Mucosa of rectum (tissue), 2 donors: ENCODE data around the gene PDE4D.

Experiments
- H3K27ac ChIP-seq, 2 donors: one replicate each; pipeline ENCODE4 v1.7.0; 2013; ENCODE audit warnings: inconsistent platforms in 2 of 2, low read depth in 2 of 2, low read length in 2 of 2
- H3K27me3 ChIP-seq, 2 donors: one replicate each; pipeline ENCODE4 v1.7.0; 2013; ENCODE audit warnings: low read length in 2 of 2; ENCODE audit not compliant: control insufficient read depth in 2 of 2, insufficient read depth in 2 of 2
- H3K36me3 ChIP-seq, 2 donors: one replicate each; pipeline ENCODE4 v1.7.0; 2013; ENCODE audit warnings: low read length in 2 of 2; ENCODE audit not compliant: control insufficient read depth in 2 of 2, insufficient read depth in 2 of 2
- H3K4me1 ChIP-seq, 2 donors: one replicate each; pipeline ENCODE4 v1.7.0; 2013; ENCODE audit warnings: low read length in 2 of 2, mild to moderate bottlenecking in 1 of 2; ENCODE audit not compliant: control insufficient read depth in 2 of 2, insufficient read depth in 2 of 2
- H3K4me3 ChIP-seq, 2 donors: one replicate each; pipeline ENCODE4 v1.7.0; 2013; ENCODE audit warnings: low read length in 2 of 2
- H3K9ac ChIP-seq, 2 donors: one replicate each; pipeline ENCODE4 v1.7.0; 2013; ENCODE audit warnings: low read length in 2 of 2, low read depth in 1 of 2, mild to moderate bottlenecking in 1 of 2
- H3K9me3 ChIP-seq, 2 donors: one replicate each; pipeline ENCODE4 v1.7.0; 2013; ENCODE audit warnings: low read length in 2 of 2; ENCODE audit not compliant: control insufficient read depth in 2 of 2
- donor health status: healthy.
- donor health status: Normal muscosa, but diverticular disease.

Gene PDE4D

DNA sequence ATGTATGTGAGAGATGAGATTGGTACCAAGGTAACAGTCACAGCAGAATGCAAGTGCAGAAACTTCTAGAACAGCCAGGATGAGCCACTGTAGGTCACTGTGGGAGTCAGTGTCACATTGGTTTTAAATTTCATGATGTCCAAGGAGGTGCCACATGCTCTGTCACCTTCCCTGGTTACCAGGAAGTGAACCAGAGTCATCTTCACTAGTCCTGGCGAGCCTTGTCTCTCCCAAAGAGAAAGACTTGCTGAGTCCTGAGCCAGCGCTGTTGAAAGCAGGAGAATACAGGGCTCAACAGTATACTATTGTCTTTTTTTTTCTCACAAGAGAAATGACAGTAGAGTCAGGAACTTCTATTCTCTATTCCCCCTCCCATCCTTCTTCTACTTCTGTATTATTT is 695.2 kb downstream of the PDE4D start:
- peaks cover 0 to 9% of the 10 kb centered on the region in 2 donors for H3K36me3 ChIP-seq
- H3K27ac ChIP-seq, result no peak overlapping the region
- no peaks in the 10 kb centered on the region for H3K27me3 ChIP-seq
- no peaks in the 10 kb centered on the region for H3K9me3 ChIP-seq
- no peaks in the 10 kb centered on the region for H3K4me1 ChIP-seq
- H3K9ac ChIP-seq, result no peak overlapping the region
- no peak overlapping the region for H3K4me3 ChIP-seq

DNA sequence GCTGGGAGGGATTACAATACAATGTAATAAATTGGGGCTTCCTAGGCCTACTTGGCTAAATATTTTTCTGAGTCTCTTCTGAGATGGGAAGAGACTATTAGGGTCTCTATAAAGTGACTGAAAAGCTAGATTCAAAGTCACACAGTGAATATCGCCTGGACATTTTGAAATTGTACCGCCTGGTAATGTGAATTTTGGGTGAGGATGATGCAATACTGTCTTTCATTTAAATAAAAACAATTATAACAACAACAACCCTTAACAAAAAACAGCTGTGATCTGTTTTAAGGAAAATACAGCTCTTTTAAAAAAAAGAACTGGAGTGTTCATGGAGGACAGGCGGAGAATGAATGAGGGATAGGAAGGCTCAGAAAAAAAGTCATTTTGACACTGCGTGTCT is 695.6 kb downstream of the PDE4D start:
- H3K36me3 ChIP-seq, result peaks cover 0 to 10% of the 10 kb centered on the region in 2 donors
- no peaks in the 10 kb centered on the region for H3K4me1 ChIP-seq
- H3K27ac ChIP-seq, result no peak overlapping the region

DNA sequence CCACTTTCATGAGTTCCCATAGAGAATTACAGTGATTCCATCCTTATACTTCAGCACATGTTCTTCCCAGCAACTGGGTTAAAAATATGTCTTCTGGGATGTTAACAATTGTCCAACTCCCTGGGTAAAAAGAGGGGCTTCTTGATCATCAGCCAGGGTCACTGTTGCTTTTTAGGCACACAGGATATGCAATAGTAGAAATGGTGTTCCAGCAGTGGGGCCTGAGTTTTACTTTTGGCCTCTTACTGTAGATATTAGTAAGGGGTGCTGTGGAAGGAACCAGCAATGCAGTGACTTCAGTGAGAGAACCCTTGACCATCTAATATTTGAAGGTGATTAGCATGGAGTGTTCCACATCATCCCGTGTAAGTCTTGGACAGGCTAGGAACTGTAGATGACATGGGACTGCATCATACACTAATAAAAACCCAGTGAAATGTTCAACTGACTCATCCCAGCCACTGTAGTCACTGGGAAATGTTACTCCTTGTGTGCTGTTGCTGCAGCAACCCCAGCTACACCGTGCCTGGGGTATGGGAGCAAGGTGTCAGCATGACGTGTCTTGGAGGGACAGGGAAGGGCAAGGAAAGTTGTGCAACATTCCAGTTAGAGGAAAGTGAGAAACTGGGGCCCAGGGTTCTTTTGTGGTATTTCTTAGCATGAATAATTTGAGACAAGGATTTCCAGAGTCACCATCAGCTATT is 699.8 kb downstream of the PDE4D start:
- H3K27me3 ChIP-seq, result no peaks in the 10 kb centered on the region
- H3K4me3 ChIP-seq, result no peak overlapping the region
- H3K36me3 ChIP-seq, result peaks cover 0 to 11% of the 10 kb centered on the region in 2 donors
- H3K4me1 ChIP-seq, result no peaks in the 10 kb centered on the region
- H3K27ac ChIP-seq, result no peak overlapping the region
- H3K9ac ChIP-seq, result no peak overlapping the region
- no peaks in the 10 kb centered on the region for H3K9me3 ChIP-seq

More for the DNA sequence above, 695.6 kb downstream of the PDE4D start:
- H3K4me3 ChIP-seq, result no peak overlapping the region
- no peaks in the 10 kb centered on the region for H3K27me3 ChIP-seq
- no peak overlapping the region for H3K9ac ChIP-seq
- no peaks in the 10 kb centered on the region for H3K9me3 ChIP-seq

DNA sequence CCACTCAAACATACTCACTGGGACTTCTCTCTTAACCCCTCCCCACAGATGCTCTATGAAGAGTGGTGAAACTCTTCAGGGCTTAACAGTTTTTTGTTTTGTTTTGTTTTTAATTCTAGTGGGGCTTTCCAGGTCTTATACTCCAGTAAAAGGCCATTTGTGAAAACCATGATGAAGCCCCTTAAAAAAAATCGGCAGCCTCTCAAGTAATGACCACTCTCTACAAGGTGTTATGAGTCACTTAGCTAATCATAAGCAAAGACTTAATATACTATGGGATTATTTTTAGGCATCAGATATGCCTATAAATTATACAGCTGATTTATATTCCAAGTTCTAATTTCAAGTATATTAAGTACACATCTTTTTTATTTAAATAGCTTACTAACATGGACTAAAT is 702.8 kb downstream of the PDE4D start:
- Histone ChIP-seq H3K27me3 (no peaks in the 10 kb centered on the region), H3K9me3 (no peaks in the 10 kb centered on the region), H3K4me3 (no peak overlapping the region), H3K36me3 (peaks cover 0 to 9% of the 10 kb centered on the region in 2 donors), H3K27ac (no peak overlapping the region), H3K9ac (no peak overlapping the region), H3K4me1 (no peaks in the 10 kb centered on the region)

DNA sequence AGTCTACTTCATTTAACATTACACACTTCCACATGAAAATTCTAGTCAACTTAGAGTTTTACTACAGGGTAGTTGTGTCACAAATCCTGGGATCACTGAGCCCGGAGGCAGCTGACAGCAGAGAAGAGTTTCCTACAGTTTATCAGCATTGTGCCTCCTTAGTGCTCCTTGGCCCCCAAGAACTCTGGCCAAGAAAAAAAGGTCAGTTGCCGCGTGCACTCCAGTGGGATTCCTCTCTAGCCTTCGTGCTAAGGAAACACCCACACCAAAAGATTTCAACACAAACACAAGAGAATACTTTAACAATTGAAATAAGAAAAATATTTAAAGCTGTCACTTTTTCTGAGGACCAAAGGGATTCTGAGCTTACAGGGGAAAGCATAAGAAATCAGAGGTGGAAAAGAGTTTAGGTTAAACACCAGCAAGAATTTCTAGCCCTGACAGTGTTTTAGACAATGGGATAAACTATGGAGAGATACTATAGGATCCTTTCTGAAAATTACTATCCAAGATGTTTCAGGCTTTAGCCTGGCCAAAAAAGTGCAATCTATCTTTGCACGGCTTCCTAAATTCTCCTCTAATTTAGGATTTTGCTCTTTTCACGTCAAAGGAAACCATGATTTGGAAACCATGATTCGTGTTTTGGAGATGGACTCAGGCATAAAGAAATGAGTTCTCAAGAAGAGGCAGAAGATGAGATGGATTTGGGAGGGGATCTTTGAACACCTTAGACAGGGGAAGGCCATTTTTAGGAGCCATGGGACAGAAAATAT is 703.9 kb downstream of the PDE4D start:
- Histone ChIP-seq H3K27me3 (no peaks in the 10 kb centered on the region), H3K4me1 (no peaks in the 10 kb centered on the region), H3K4me3 (no peak overlapping the region), H3K27ac (no peak overlapping the region), H3K9me3 (no peaks in the 10 kb centered on the region), H3K36me3 (peaks cover 0 to 9% of the 10 kb centered on the region in 2 donors), H3K9ac (no peak overlapping the region)

DNA sequence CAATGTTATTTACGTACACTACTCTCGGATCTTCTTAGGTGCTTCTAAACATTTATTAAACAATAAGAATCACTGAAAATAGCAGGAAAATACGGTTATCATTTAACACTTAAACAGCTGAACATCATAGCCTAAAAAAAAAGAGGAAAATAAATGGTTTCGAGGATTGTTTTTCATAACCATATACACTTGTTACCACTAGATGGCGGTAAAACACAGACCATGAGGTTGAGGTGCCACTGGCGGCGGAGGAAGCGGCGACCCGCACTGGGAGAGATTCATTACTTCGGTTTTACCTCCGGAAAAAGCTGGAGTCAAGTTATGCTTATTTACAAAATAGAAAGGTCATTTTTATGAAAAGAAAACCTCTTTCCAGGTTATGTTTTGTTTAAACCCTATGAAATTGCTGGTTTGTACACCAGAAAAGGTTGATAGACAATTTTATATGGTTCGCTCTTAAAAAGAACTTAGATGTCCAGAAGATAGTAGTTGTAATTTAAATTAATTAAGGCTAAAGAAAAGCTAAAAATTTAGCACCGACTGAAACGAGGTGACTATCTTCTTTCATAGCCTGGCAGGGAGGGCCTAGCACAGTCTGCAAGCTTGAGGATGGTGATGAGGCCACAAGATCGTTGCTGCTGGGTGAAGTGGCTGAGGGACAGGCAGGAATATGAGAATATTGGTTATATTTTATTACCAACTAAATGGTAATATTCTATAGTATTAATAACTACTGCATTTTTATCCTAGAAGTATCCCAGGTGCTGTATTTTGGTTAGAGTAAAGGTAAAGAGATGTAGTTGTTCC is 704.9 kb downstream of the PDE4D start:
- H3K36me3 ChIP-seq, result peaks cover 0 to 9% of the 10 kb centered on the region in 2 donors
- no peaks in the 10 kb centered on the region for H3K4me1 ChIP-seq
- peak overlapping the region in 1 of 2 donors; percentile 49 for H3K4me3 ChIP-seq
- no peak overlapping the region for H3K9ac ChIP-seq
- H3K9me3 ChIP-seq, result no peaks in the 10 kb centered on the region
- no peak overlapping the region for H3K27ac ChIP-seq
- H3K27me3 ChIP-seq, result no peaks in the 10 kb centered on the region

DNA sequence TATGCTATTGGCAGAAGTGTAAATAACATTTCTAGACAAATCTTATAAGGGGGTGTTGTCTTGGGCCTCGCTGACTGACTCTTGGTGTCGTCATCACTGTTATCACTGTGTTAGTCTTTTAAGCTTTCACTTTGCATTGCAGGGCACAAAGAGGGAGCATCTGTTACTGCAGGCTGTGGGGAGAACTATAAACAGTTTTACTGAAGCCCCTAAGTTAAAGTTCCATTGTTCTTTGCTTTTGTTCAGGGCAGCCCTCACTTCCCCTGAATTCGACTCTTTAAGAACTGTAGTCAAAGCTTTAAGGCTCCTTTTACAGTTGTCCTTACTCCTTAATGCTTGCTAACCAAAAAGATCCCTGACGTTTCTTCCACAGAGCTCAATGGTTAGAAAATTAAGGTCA is 705.7 kb downstream of the PDE4D start:
- Histone ChIP-seq H3K27me3 (no peaks in the 10 kb centered on the region), H3K36me3 (peaks cover 3 to 6% of the 10 kb centered on the region in 2 donors), H3K27ac (no peak overlapping the region), H3K9ac (no peak overlapping the region), H3K9me3 (no peaks in the 10 kb centered on the region), H3K4me1 (no peaks in the 10 kb centered on the region), H3K4me3 (peak overlapping the region in 1 of 2 donors; percentile 23)

DNA sequence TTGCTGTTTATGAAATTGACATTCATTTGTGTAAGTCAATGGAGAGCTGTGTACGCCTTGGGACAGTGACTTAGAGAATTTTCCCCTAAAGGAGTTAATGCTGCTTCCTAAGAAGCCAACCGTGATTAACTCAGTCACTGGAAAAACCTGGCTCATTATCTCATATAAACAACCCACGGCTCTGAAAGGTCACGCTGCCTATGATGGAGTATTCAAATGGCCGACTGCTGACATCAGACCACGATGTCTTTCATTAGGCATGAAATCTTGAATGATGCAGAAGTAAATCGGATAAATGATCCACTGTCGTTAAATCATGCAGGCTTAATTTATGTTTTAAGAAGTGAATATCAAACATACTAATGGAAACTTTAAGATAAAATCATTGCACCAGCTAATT is 706.9 kb downstream of the PDE4D start:
- Histone ChIP-seq H3K27me3 (no peaks in the 10 kb centered on the region), H3K4me3 (no peak overlapping the region), H3K36me3 (peaks cover 3 to 5% of the 10 kb centered on the region in 2 donors), H3K27ac (no peak overlapping the region), H3K4me1 (no peaks in the 10 kb centered on the region), H3K9me3 (no peaks in the 10 kb centered on the region), H3K9ac (no peak overlapping the region)

DNA sequence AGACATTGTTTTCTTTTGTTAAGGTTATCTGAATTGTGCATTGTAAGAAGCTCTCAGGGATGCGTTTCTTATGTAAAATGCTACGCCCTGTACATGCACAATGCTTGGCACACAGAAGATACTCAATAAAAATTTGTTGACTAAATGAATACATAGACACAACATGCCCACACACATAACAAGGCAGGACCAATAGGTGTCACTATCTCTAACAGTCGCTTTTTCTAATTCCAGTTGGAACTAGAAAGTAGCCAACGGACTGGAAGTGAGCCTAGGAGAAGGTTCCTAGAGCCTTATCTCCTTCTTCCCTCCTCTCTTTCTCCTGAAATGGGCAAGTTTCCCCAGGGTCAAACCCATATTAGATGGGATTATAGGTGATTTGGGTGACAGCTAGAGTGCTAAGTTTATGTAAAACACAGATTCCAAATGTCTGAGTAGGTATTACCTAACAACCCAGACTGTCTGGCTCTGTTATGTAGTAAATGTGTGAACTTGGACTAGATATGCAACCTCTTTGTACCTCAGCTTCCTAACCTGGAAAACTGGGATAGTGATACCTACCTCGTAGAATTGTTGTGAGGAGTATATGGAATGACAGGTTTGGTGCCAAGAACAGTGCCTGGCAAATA is 707.7 kb downstream of the PDE4D start:
- Histone ChIP-seq H3K9me3 (no peaks in the 10 kb centered on the region), H3K4me3 (no peak overlapping the region), H3K36me3 (peaks cover 3 to 5% of the 10 kb centered on the region in 2 donors), H3K27ac (no peak overlapping the region), H3K9ac (no peak overlapping the region), H3K4me1 (no peaks in the 10 kb centered on the region), H3K27me3 (no peaks in the 10 kb centered on the region)
